RWPE2 (cell line): Measurements from ENCODE around the gene NECAB2.

ENCODE experiments used
- ATAC-seq: fragments of 200-7000 bp; cut with Tn5 transposase; 3 replicates; pipeline ENCODE4 v1.9.1; 2021; ENCODE audit warnings: low read depth
- DNase-seq: peaks from one replicate; pipeline ENCODE4 v3.0.0-alpha.2; 2020; ENCODE audit warnings: low spot score
- H3K27ac ChIP-seq: fragments of 450-650 bp; 2 replicates; pipeline ENCODE4 v1.5.1; 2017; ENCODE audit warnings: mild to moderate bottlenecking; ENCODE audit not compliant: poor library complexity, severe bottlenecking
- H3K27me3 ChIP-seq: fragments of 250-450 bp; sonication (Bioruptor Pico); 2 replicates; pipeline ENCODE4 v1.5.1; 2021; ENCODE audit warnings: mild to moderate bottlenecking, moderate library complexity; ENCODE audit not compliant: insufficient read depth, poor library complexity, severe bottlenecking
- H3K36me3 ChIP-seq: fragments of 250-450 bp; sonication (Bioruptor Pico); 2 replicates; pipeline ENCODE4 v1.5.1; 2020; ENCODE audit warnings: low read depth, mild to moderate bottlenecking, moderate library complexity
- H3K4me1 ChIP-seq: fragments of 250-450 bp; sonication (Bioruptor Pico); 2 replicates; pipeline ENCODE4 v1.5.1; 2021; ENCODE audit warnings: mild to moderate bottlenecking, moderate library complexity; ENCODE audit not compliant: insufficient read depth, poor library complexity, severe bottlenecking
- H3K4me3 ChIP-seq: fragments of 250-450 bp; sonication (Bioruptor Pico); 2 replicates; pipeline ENCODE4 v1.5.1; 2021; ENCODE audit warnings: mild to moderate bottlenecking, moderate library complexity; ENCODE audit not compliant: severe bottlenecking
- H3K9me3 ChIP-seq: fragments of 250-450 bp; sonication (Bioruptor Pico); 2 replicates; pipeline ENCODE4 v1.5.1; 2021; ENCODE audit warnings: mild to moderate bottlenecking, moderate library complexity; ENCODE audit not compliant: severe bottlenecking
- TF ChIP-seq, protein P1 (sequence below): fragments of 450-650 bp; IDR thresholded peaks from one replicate; pipeline ENCODE4 v1.5.1; 2017; ENCODE audit warnings: mild to moderate bottlenecking, moderate library complexity; ENCODE audit not compliant: poor library complexity, severe bottlenecking

The NECAB2 gene

GRCh38 chr16:83967838-83968305, at the start of gene NECAB2:
TSS of gene NECAB2 (plus strand) at chr16:83968244. CDS start at chr16:83968649, 405 bp downstream.
- no peak within 1 kb of the TSS for H3K27ac ChIP-seq
- H3K36me3 ChIP-seq: no peaks in the 10 kb centered on the region
- H3K27me3 ChIP-seq: peaks cover 5% of the 10 kb centered on the region
- H3K4me3 ChIP-seq: peak within 1 kb of the TSS; percentile 24
- ATAC-seq: peak; percentile 44; the same call in 1 of the 3 replicates
- no peaks in the 10 kb centered on the region for H3K4me1 ChIP-seq
- H3K9me3 ChIP-seq: no peaks in the 10 kb centered on the region
- TF ChIP-seq, protein P1, sequence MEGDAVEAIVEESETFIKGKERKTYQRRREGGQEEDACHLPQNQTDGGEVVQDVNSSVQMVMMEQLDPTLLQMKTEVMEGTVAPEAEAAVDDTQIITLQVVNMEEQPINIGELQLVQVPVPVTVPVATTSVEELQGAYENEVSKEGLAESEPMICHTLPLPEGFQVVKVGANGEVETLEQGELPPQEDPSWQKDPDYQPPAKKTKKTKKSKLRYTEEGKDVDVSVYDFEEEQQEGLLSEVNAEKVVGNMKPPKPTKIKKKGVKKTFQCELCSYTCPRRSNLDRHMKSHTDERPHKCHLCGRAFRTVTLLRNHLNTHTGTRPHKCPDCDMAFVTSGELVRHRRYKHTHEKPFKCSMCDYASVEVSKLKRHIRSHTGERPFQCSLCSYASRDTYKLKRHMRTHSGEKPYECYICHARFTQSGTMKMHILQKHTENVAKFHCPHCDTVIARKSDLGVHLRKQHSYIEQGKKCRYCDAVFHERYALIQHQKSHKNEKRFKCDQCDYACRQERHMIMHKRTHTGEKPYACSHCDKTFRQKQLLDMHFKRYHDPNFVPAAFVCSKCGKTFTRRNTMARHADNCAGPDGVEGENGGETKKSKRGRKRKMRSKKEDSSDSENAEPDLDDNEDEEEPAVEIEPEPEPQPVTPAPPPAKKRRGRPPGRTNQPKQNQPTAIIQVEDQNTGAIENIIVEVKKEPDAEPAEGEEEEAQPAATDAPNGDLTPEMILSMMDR: peak; percentile 79
- no peak for DNase-seq

- Histone ChIP-seq H3K9me3 (no peaks in the 10 kb centered on the region), H3K27me3 (no peaks in the 10 kb centered on the region), H3K4me3 (no peak overlapping the region), H3K36me3 (no peaks in the 10 kb centered on the region), H3K27ac (no peak overlapping the region), H3K4me1 (no peaks in the 10 kb centered on the region)
- DNase-seq (no peak), ATAC-seq (no peak)
- TF ChIP-seq, protein P1: no peak
Measured at GRCh38 chr16:83920894-83921491, 47.1 kb upstream of the NECAB2 start.

DNA sequence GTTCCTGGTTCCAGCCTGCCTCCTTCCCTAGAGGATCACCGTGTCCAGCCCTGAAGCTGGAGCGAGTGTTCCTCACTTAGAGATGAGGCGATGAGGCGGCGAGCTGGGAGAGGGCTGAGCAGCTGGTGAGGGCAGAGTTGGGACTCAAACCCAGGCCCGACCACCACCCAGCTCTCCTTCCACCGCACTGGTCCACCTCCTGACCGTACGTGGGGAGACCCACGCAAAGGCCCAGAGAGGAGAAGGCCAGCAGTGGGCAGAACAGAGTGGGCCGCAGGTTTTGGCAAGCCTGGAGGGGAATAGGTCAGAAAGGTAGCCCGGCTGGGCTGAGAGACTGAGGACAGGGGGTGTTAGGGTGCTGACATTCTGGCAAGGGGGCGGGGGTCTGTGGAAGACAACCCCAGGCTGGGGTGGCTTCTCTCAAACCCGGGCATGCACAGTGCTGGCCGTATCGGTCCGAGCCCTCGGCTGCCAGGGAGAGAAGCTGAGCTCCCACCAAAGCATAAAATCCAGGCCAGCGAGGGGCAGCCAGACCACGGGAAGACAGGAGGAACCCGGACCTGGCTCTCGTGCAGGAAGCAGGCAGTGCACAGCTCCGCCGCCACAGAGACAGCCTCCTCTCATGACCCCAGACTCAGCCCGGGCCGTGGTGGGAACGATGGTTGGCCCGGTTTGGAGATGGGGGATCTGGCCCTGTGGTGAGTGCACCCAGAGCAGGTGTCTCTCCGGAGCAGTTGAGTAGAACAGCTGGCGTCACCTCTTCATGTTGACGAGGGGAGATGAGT, 44.3 kb upstream of the NECAB2 start:
- DNase-seq (no peak), ATAC-seq (no peak)
- Histone ChIP-seq H3K36me3 (no peaks in the 10 kb centered on the region), H3K4me1 (peaks cover 17% of the 10 kb centered on the region), H3K4me3 (no peak overlapping the region), H3K27ac (no peak overlapping the region), H3K27me3 (no peaks in the 10 kb centered on the region), H3K9me3 (no peaks in the 10 kb centered on the region)
- TF ChIP-seq, protein P1: no peak

GRCh38 chr16:83924686-83925085, 43.4 kb upstream of the NECAB2 start:
- Histone ChIP-seq H3K27me3 (no peaks in the 10 kb centered on the region), H3K9me3 (no peaks in the 10 kb centered on the region), H3K4me1 (peaks cover 22% of the 10 kb centered on the region), H3K36me3 (no peaks in the 10 kb centered on the region), H3K27ac (no peak overlapping the region), H3K4me3 (no peak overlapping the region)
- TF ChIP-seq, protein P1: no peak
- DNase-seq (no peak), ATAC-seq (no peak)
